ENCODE results near the gene TCIRG1.

The TCIRG1 gene

DNA sequence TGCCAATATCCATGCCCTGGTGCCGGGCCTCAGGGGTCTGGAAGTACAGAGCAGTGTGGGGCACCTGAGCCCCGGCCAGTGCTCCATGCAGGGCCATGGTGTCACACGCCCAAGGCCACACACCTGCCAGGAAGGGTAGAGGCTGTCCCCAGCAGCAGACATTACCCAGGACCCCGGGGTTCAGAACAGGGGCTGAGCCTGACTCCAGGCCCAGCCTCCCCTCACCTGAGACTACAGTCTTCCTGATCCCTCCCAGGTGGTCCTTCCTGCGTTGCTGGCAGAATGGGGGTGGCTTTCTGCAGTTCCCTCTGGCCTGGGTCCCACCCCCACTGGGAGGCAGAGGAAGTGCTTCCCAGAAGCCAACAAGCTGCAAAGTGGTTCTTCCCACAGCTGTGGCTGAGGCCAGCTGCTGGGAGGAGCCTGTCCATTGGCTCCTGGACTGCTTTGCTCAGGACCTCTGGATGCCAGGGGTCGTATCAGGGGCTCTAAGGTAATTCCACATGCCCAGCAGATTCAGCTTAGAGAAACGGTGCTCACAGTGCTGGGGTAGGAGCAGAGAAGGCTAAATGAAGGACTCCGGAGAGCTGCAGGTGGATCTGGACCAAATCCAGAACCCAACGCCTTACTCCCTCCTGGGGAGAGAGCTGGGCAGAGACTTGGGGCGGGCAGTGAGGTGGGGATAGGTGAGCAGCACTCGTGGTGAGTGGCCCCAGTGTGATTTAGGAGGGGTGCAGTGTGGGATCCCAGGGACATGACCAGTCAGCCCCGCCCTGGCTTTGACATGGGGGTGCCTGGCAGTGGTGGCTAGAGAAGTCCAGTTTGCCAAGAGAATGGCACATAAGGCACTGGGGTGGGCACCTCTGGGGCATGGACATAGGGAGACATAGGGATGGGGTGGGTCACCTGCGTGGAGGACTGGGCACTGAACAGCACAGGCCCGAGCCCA, 12.6 kb downstream of the TCIRG1 start:
- DNase-seq (ENCODE audit: low read depth), result no peak

DNA sequence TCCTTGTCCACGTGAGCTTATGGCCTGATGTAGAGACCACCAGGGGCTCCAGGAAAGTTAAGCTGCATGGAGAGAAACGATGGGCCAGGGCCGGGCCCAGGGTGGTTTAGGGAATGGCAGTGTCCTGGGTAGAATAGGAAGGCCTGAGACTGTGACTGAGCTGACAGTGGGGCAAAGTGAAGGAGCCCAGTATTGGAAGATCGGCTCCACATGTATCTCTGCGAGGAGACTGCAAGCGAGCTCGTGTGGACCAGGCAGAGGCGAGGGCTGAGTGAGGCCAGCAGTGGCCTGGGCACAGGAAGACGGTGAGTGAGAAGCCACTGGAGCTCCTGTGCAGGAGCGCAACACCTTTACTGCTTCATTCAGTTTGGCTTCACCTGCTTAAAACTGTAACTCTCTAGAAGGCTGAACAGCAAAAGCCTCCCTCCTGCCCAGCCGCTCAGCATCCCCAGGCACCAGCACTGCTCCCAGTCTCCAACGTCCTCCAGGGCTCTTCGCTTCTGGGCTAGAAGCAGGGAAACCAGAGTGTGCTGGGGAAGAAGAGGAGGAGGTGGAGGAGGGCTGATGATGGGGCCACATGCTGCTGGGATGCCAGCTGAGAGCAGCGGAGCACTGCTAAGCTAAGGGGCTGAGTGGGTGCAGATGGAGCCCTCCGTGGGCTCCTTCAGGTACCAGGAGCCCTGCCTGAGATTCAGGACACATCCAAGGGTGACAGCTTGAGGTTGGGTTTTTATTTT, 13.5 kb downstream of the TCIRG1 start:
- DNase-seq (ENCODE audit: low read depth), result no peak

DNA sequence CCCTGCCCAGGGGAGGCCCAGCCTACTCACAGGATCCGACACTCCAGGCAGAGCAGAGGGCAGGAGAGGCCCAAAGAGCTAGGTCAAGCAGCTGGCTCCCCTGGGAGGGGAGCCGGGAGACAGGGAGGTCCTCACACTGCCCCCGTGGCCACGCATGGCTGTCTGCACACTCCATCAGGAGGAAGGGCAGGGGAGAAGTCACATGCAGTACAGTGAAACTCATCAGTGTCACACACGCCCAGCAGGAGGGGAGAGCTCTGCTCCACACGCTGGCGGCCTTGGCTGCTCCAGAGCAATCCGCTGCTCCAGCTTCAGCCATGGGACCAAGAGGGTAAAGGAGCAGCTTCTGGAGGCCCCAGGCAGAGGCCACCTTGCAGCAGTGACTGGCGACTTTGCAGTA, 14.3 kb downstream of the TCIRG1 start:
- DNase-seq (ENCODE audit: low read depth), result no peak

- DNase-seq (ENCODE audit: low read depth), result no peak
Measured at GRCh38 chr11:68053981-68054812, 15.4 kb downstream of the TCIRG1 start.

DNA sequence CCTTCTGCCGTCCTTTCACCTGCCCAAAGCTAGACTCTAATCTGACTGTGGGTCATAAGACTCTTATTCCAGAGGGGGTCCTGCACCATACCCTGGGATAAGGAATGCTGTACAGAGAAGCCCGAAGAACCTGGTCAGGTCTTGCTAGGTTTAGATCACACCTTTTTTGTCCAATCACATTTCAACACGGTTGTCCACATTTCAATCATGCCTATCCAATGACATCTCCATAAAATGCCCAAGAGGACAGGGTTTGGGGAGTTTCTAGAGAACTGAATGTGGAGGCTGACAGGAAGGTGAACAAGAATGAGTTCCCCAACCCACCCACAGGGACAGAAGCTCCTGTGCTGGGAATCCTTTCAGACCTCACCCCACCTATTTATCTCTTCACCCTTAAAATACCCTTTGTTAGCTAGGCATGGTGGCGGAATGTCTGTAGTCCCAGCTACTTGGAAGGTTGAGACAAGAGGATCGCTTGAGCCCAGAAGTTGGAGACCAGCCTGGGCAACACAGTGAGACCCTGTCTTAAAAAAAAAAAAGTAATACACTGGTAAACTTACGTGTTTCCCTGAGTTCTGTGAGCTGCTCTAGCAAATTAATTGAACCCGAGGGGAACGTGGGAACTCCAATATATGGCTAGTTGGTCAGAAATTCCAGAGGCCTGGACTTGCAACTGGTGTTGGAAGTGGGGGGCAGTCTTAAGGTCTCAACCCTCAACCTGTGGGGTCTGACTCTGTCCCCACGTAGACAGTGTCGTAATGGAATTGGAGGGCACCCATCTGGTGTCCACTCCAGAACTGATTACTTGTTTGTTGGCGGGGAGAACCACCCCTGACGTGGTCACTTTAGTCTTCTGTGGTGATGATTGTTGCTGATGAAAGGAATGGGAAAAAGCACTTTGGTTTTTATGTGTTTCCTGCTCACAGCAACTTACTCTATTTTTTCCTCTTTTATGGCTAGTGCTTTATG, 17.8 kb downstream of the TCIRG1 start:
- no peak for DNase-seq (ENCODE audit: low read depth)

DNA sequence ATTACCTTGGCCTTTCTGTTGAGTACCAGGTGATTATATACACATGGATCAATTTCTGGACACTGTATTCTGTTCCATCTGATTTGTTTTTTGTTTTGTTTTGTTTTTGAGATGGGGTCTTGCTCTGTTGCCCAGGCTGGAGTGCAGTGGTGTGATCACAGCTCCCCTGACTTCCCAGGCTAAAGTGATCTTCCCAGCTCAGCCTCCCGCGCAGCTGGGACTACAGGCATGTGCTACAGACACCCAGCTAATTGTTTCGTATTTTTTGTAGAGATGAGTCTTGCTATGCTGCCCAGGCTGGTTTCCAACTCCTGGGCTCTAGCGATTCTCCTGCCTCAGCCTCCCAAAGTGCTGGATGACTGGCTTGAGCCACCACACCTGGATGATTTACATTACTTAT, 19.0 kb downstream of the TCIRG1 start:
- DNase-seq (ENCODE audit: low read depth), result no peak

DNA sequence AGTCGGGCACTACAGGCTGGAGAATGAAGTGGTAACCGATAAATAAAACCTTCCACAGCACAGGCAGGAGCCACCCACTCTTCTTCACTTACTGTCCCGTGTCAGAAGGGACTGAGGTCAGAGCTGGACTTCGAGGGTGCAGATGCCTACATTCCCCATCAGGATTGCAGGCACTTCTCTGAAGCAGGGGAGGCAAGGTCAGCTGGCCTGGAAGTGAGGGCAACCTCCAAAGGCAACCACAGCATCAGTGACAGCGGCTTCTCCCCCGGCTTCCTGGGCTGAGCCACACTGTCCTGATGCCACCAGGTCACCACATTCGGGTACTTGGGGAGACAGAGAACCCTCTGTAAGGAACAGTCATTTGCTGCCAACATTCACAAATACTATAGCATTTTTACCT, 22.7 kb downstream of the TCIRG1 start:
- DNase-seq (ENCODE audit: low read depth), result no peak

DNA sequence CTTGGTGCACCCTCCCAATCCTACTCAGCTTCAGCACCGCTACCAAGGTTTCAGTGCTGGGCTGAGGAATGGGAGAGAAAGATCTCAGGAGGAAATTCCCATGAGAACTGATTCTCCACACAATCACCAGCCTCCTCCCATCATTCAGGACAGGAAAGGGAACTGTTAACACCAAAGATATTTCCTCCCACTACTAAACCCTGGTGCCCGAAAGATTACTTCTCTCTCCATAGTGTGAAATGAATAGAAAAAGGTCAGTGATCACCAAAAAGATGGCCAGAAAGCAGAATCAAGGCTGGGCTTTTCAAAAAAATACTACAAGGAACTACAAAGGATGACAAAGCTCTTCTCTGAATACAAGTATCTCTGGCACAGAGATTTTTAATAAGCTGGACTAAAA, 26.1 kb downstream of the TCIRG1 start:
- no peak for DNase-seq (ENCODE audit: low read depth)

DNA sequence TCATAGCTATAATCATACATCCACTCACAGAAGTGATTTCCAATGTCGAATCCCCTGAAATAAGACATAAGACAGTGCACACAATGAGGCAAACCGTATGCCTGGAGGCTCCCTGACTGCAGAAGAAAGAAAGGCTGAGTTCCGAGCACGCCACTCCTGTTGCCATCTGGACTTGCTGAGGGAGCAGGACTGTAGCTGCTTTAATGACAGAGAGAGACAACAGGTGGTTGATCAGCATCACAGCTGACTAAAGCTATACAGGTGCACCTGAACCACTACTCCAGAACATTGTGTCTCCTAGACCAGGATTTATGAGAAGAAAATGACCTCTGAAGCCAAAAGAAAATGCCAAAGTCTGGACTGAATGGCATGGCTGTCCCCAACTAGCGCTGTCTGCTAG, 27.0 kb downstream of the TCIRG1 start:
- DNase-seq (ENCODE audit: low read depth), result no peak

DNA sequence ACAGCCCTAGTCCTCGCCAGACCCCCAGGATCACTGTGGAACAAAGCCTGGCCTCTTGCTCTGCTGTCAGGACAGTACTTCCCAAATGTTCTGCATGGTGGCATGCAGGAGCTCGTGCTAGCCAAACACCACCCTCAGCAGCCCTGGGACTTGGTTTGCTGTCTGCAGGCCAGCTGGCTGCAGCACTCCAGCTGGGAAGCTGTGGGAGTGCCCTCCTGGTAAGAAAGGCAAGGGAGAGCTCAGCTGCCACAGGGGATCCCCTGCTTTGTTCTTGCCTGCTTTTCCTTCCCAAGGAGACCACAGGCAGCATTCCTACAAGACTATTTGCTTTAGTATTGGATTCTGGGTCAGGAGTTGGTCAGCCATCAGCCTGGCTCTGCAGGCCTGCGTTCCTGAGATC, 27.9 kb downstream of the TCIRG1 start:
- DNase-seq (ENCODE audit: low read depth), result no peak

- DNase-seq (ENCODE audit: low read depth), result no peak
Measured at GRCh38 chr11:68067991-68068390, 29.2 kb downstream of the TCIRG1 start.

- DNase-seq (ENCODE audit: low read depth), result no peak
Measured at GRCh38 chr11:68071281-68072048, 32.6 kb downstream of the TCIRG1 start.

- DNase-seq (ENCODE audit: low read depth), result no peak
Measured at GRCh38 chr11:68074584-68075352, 35.9 kb downstream of the TCIRG1 start.

DNA sequence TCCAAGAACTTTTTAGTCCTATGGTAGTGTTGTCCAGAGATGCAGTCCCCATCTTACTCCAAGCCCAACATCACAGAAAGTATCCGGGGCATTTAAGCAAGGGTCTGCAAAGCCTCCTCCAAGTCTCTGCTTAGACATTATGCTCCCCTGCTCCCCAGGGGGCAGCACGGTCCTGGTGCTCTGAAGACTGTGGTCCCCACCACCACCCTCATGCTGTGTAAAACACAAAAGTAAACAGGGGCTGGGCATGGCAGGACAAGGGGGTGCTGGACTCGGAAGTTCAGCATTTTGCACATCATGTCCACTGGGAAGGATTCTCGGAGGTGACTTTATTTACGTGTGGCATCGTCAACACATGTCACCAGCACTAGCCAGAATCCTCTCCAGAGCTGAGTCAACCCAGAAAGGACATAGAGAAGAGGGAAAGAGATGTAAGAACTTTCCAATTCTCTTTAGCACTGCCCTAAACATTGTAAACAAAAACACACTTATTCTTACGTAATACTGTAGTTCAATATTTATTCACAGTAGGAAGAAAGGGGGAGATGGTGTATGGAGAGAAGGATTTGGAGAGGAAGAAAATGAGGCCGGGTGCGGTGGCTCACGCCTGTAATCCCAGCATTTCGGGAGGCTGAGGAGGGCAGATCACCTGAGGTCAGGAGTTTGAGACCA, 37.7 kb downstream of the TCIRG1 start:
- DNase-seq (ENCODE audit: low read depth), result no peak

GRCh38 chr11:68077617-68078582, 39.1 kb downstream of the TCIRG1 start:
- no peak for DNase-seq (ENCODE audit: low read depth)

GRCh38 chr11:68080860-68081259, 42.0 kb downstream of the TCIRG1 start:
- DNase-seq (ENCODE audit: low read depth), result no peak

GRCh38 chr11:68081691-68082090, 42.9 kb downstream of the TCIRG1 start:
- no peak for DNase-seq (ENCODE audit: low read depth)

DNA sequence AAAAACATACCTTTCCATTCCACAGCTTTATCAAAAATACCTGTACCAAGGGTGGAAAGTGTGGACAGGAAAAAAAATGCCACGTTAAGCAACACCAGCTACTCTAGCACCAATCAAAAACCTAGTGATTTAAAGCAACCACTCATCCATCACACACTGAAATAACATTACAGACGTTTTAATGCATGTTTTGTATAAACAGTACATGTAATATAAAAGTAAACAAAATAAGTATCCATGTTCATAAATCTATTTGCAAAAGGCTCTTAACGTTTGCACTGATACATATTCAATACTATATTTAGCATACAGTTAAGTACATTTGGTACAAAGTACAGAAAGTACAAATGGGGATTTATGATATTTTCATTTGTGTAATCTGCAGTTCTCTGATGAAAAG, 43.7 kb downstream of the TCIRG1 start:
- DNase-seq (ENCODE audit: low read depth), result no peak
